Central memory CD8-positive, alpha-beta T cell (primary cell): ENCODE data around the gene FCHO1.
"Not testable (repeated sequence)": the region's sequence is repeated elsewhere in the genome, so short reads cannot be mapped to it uniquely, and the experiment has no call there.

ENCODE experiments used
- ATAC-seq: fragments of 150-1000 bp; cut with Tn5 transposase; replicated peaks from 2 replicates; pipeline ENCODE4 v1.10.0; 2022; ENCODE audit warnings: mild to moderate bottlenecking, moderate FRiP score, moderate number of reproducible peaks; ENCODE audit not compliant: poor library complexity, severe bottlenecking; ENCODE audit errors: extremely low read depth
- DNase-seq, 2 donors: peaks; one replicate each; pipeline ENCODE4 v3.0.0; 2021; ENCODE audit warnings: low spot score in 2 of 2
- H3K27ac Mint-ChIP-seq: one replicate; pipeline ENCODE4 v1.8.0; 2022; ENCODE audit warnings: low read depth, mild to moderate bottlenecking, moderate library complexity, mixed read lengths
- H3K27me3 Mint-ChIP-seq: one replicate; pipeline ENCODE4 v1.8.0; 2022; ENCODE audit warnings: mixed read lengths
- H3K36me3 Mint-ChIP-seq: one replicate; pipeline ENCODE4 v1.8.0; 2022; ENCODE audit warnings: mild to moderate bottlenecking, moderate library complexity, mixed read lengths; ENCODE audit not compliant: insufficient read depth
- H3K4me1 Mint-ChIP-seq: one replicate; pipeline ENCODE4 v1.8.0; 2022; ENCODE audit warnings: mixed read lengths
- H3K4me3 Mint-ChIP-seq: one replicate; pipeline ENCODE4 v1.8.0; 2022; ENCODE audit warnings: mild to moderate bottlenecking, moderate library complexity, mixed read lengths
- H3K9me3 Mint-ChIP-seq: one replicate; pipeline ENCODE4 v1.8.0; 2022; ENCODE audit warnings: mixed read lengths

FCHO1 gene

GRCh38 chr19:17795495-17795856 lies 44.2 kb downstream of the FCHO1 start:
- H3K27ac Mint-ChIP-seq = no peak overlapping the region

GRCh38 chr19:17796013-17796837 lies 44.9 kb downstream of the FCHO1 start:
- H3K27ac Mint-ChIP-seq = no peak overlapping the region
- ATAC-seq = no peak

More at GRCh38 chr19:17795495-17795856, 44.2 kb downstream of the FCHO1 start:
- peaks cover 11% of the 10 kb centered on the region for H3K27me3 Mint-ChIP-seq
- peaks cover 22% of the 10 kb centered on the region for H3K4me1 Mint-ChIP-seq
- DNase-seq (no peak), ATAC-seq (no peak)
- H3K36me3 Mint-ChIP-seq = no peaks in the 10 kb centered on the region
- no peaks in the 10 kb centered on the region for H3K9me3 Mint-ChIP-seq
- H3K4me3 Mint-ChIP-seq = peak overlapping the region; percentile 63

GRCh38 chr19:17796838-17797423 lies 45.7 kb downstream of the FCHO1 start:
- Mint-ChIP-seq H3K36me3 (no peaks in the 10 kb centered on the region), H3K4me3 (no peak overlapping the region), H3K9me3 (no peaks in the 10 kb centered on the region), H3K4me1 (peaks cover 8% of the 10 kb centered on the region), H3K27me3 (peaks cover 11% of the 10 kb centered on the region), H3K27ac (no peak overlapping the region)
- DNase-seq (no peak), ATAC-seq (no peak)

More at GRCh38 chr19:17796013-17796837, 44.9 kb downstream of the FCHO1 start:
- Mint-ChIP-seq H3K4me1 (peaks cover 15% of the 10 kb centered on the region), H3K36me3 (no peaks in the 10 kb centered on the region), H3K4me3 (no peak overlapping the region), H3K27me3 (peaks cover 11% of the 10 kb centered on the region), H3K9me3 (no peaks in the 10 kb centered on the region)
- no peak for DNase-seq

- Mint-ChIP-seq H3K27ac (no peak overlapping the region), H3K36me3 (no peaks in the 10 kb centered on the region), H3K9me3 (no peaks in the 10 kb centered on the region), H3K27me3 (peaks cover 11% of the 10 kb centered on the region), H3K4me1 (peaks cover 14% of the 10 kb centered on the region), H3K4me3 (no peak overlapping the region)
- no peak for DNase-seq
- no peak for ATAC-seq
These were observed 46.3 kb downstream of the FCHO1 start for GRCh38 chr19:17797424-17798201.

GRCh38 chr19:17798599-17798998 lies 47.3 kb downstream of the FCHO1 start:
- peaks cover 22% of the 10 kb centered on the region for H3K4me1 Mint-ChIP-seq
- not testable (repeated sequence) for ATAC-seq, H3K4me3 Mint-ChIP-seq, H3K27ac Mint-ChIP-seq, H3K36me3 Mint-ChIP-seq, DNase-seq, H3K9me3 Mint-ChIP-seq
- H3K27me3 Mint-ChIP-seq = peaks cover 11% of the 10 kb centered on the region

- ATAC-seq (no peak), DNase-seq (no peak)
- no peaks in the 10 kb centered on the region for H3K9me3 Mint-ChIP-seq
- H3K4me3 Mint-ChIP-seq = peak overlapping the region; percentile 26
- peaks cover 3% of the 10 kb centered on the region for H3K36me3 Mint-ChIP-seq
- peaks cover 23% of the 10 kb centered on the region for H3K4me1 Mint-ChIP-seq
- no peaks in the 10 kb centered on the region for H3K27me3 Mint-ChIP-seq
- H3K27ac Mint-ChIP-seq = peak overlapping the region; percentile 52
These were observed 51.0 kb downstream of the FCHO1 start for GRCh38 chr19:17802137-17802858.

GRCh38 chr19:17803264-17803896 lies 52.1 kb downstream of the FCHO1 start:
- Mint-ChIP-seq H3K27me3 (no peaks in the 10 kb centered on the region), H3K4me1 (peaks cover 31% of the 10 kb centered on the region), H3K9me3 (no peaks in the 10 kb centered on the region), H3K4me3 (peak overlapping the region; percentile 69), H3K27ac (peak overlapping the region; percentile 47), H3K36me3 (peaks cover 3% of the 10 kb centered on the region)
- peak in 1 of 2 donors; percentile 23 for DNase-seq
- peak; percentile 73 for ATAC-seq

- H3K4me3 Mint-ChIP-seq = no peak overlapping the region
- peaks cover 3% of the 10 kb centered on the region for H3K36me3 Mint-ChIP-seq
- no peaks in the 10 kb centered on the region for H3K27me3 Mint-ChIP-seq
- no peak overlapping the region for H3K27ac Mint-ChIP-seq
- no peaks in the 10 kb centered on the region for H3K9me3 Mint-ChIP-seq
- DNase-seq (no peak), ATAC-seq (no peak)
- peaks cover 31% of the 10 kb centered on the region for H3K4me1 Mint-ChIP-seq
These were observed 54.1 kb downstream of the FCHO1 start for GRCh38 chr19:17805427-17805826.

- no peak overlapping the region for H3K27ac Mint-ChIP-seq
- H3K4me1 Mint-ChIP-seq = peaks cover 31% of the 10 kb centered on the region
- no peaks in the 10 kb centered on the region for H3K27me3 Mint-ChIP-seq
- no peak for DNase-seq
- no peaks in the 10 kb centered on the region for H3K9me3 Mint-ChIP-seq
- H3K4me3 Mint-ChIP-seq = peak overlapping the region; percentile 58
- peaks cover 3% of the 10 kb centered on the region for H3K36me3 Mint-ChIP-seq
- no peak for ATAC-seq
These were observed 55.7 kb downstream of the FCHO1 start for GRCh38 chr19:17806945-17807344.

GRCh38 chr19:17807731-17808316 lies 56.5 kb downstream of the FCHO1 start:
- Mint-ChIP-seq H3K9me3 (no peaks in the 10 kb centered on the region), H3K36me3 (peaks cover 3% of the 10 kb centered on the region), H3K4me3 (peak overlapping the region; percentile 70), H3K4me1 (peaks cover 25% of the 10 kb centered on the region), H3K27me3 (no peaks in the 10 kb centered on the region), H3K27ac (no peak overlapping the region)
- DNase-seq = no peak
- ATAC-seq = peak; percentile 74

GRCh38 chr19:17811103-17811502 lies 59.8 kb downstream of the FCHO1 start:
- H3K36me3 Mint-ChIP-seq = peaks cover 2% of the 10 kb centered on the region
- H3K27me3 Mint-ChIP-seq = no peaks in the 10 kb centered on the region
- no peaks in the 10 kb centered on the region for H3K9me3 Mint-ChIP-seq
- no peak overlapping the region for H3K27ac Mint-ChIP-seq
- ATAC-seq (no peak), DNase-seq (no peak)
- H3K4me3 Mint-ChIP-seq = no peak overlapping the region
- H3K4me1 Mint-ChIP-seq = peaks cover 11% of the 10 kb centered on the region
